ENCODE results near the gene RIT1.

The RIT1 gene

DNA sequence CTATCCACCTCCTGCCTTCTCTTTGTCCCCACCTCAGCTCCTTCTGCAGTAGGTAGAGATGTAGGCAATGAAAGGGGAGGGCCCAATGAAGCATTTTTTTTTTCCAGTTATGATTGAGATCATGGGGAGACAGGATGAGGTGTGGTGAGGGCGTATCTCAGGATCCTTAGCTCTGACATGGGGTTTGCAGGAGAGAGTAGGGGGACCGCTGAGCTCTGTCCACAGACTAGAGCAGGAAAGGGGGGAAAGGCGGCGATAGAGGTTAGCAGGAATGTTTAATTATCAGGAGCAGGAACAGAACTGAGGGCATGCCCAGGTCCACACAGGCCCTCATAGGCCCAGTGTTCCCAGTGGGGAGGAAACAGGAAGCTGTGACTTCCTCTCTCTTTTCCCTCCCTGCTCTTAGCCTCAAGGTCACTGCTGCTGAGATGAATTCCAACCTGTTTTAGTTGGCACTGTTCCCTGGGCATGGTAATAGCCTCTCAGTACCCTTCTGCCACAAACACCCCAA is 29.4 kb upstream of the RIT1 start:
- Histone ChIP-seq H3K4me3 (ENCODE audit: low read depth, low read length, poor library complexity, severe bottlenecking) (no peak overlapping the region), H3K27me3 (ENCODE audit: insufficient read depth, low read length) (no peaks in the 10 kb centered on the region), H2AFZ (ENCODE audit: low read length) (no peak overlapping the region), H3K9ac (ENCODE audit: low read length) (peak overlapping the region; percentile 5; the same call in 1 of the 2 replicates), H3K27ac (ENCODE audit: low read depth, low read length, poor library complexity, severe bottlenecking) (peak overlapping the region; percentile 73), H3K36me3 (ENCODE audit: insufficient read depth, low read length) (peaks cover 4% of the 10 kb centered on the region; the same call in 1 of the 2 replicates), H3K79me2 (ENCODE audit: insufficient read depth, low read length) (no peaks in the 10 kb centered on the region), H3K9me3 (ENCODE audit: low read length) (no peaks in the 10 kb centered on the region), H3K9me2 (ENCODE audit: low read depth, low read length) (no peaks in the 10 kb centered on the region), H3F3A (ENCODE audit: insufficient read depth, low read length) (peaks cover 5% of the 10 kb centered on the region; the same call in 1 of the 2 replicates), H4K20me1 (ENCODE audit: insufficient read depth, low read length) (no peaks in the 10 kb centered on the region), H3K4me1 (ENCODE audit: insufficient read depth, low read length, severe bottlenecking) (peaks cover 64% of the 10 kb centered on the region), H3K4me2 (ENCODE audit: low read length) (peak overlapping the region; percentile 28)
- no peak for TF ChIP-seq EZH2 (IDR thresholded peaks at IDR 0.05; ENCODE audit: borderline replicate concordance, low read length)
- TF ChIP-seq, protein P1, sequence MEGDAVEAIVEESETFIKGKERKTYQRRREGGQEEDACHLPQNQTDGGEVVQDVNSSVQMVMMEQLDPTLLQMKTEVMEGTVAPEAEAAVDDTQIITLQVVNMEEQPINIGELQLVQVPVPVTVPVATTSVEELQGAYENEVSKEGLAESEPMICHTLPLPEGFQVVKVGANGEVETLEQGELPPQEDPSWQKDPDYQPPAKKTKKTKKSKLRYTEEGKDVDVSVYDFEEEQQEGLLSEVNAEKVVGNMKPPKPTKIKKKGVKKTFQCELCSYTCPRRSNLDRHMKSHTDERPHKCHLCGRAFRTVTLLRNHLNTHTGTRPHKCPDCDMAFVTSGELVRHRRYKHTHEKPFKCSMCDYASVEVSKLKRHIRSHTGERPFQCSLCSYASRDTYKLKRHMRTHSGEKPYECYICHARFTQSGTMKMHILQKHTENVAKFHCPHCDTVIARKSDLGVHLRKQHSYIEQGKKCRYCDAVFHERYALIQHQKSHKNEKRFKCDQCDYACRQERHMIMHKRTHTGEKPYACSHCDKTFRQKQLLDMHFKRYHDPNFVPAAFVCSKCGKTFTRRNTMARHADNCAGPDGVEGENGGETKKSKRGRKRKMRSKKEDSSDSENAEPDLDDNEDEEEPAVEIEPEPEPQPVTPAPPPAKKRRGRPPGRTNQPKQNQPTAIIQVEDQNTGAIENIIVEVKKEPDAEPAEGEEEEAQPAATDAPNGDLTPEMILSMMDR (IDR thresholded peaks at IDR 0.05; ENCODE audit: low read length) = no peak

DNA sequence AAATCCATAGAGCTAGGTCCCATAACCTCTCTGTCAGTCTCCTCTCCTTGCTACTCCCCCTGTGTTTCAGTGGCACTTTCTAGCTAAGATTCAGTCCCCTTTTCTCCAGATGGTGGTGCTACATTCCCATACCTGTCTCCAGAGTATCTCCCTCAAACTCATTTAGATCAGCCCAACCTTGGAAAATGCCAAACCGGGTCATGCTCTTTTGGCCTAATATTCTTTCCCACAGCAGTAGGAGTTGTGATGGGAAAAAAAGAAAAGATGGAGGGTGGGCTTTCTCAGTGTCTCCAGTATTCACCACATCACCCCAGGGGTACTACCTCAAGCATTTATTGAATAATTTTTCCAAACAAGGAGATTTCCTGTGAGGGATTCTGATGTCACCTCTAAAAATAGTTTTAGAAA is 27.1 kb upstream of the RIT1 start:
- Histone ChIP-seq H3F3A (ENCODE audit: insufficient read depth, low read length) (peaks cover 5% of the 10 kb centered on the region; the same call in 1 of the 2 replicates), H3K9ac (ENCODE audit: low read length) (no peak overlapping the region), H3K27ac (ENCODE audit: low read depth, low read length, poor library complexity, severe bottlenecking) (no peak overlapping the region)

DNA sequence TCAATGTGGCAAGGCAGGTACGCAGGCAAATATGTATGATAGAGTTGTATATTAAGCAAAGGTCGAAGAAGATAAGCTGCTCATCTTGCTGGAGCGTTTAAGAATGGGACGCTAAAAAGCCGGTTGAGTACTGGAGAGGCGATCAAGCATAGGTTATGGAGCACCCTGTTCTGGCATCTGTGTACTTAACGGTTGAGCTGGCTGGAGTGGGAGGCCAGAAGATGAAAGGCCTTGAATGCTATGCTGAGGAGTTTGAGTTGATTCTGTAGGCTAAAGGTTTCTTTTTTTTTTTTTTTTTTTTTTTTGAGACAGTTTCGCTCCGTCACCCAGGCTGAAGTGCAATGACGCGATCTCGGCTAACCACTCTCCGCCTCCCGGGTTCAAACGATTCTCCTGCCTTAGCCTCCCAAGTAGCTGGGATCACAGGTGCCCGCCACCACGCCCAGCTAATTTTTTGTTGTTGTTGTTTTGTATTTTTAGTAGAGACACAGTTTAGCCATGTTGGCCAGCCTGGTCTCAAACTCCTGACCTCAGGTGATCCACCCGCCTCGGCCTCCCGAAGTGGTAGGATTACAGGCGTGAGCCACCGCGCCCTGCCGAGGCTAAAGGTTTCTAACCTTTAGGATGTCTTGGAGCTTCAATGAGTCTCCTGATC is 23.9 kb upstream of the RIT1 start:
- peak overlapping the region; percentile 78 for H3K4me2 ChIP-seq (ENCODE audit: low read length)
- no peak for TF ChIP-seq EZH2 (IDR thresholded peaks at IDR 0.05; ENCODE audit: borderline replicate concordance, low read length)
- TF ChIP-seq, protein P1 (IDR thresholded peaks at IDR 0.05; ENCODE audit: low read length) = no peak
- no peaks in the 10 kb centered on the region for H3K9me2 ChIP-seq (ENCODE audit: low read depth, low read length)
- no peaks in the 10 kb centered on the region for H3K27me3 ChIP-seq (ENCODE audit: insufficient read depth, low read length)
- peaks cover 50% of the 10 kb centered on the region for H3K4me1 ChIP-seq (ENCODE audit: insufficient read depth, low read length, severe bottlenecking)
- H4K20me1 ChIP-seq (ENCODE audit: insufficient read depth, low read length) = no peaks in the 10 kb centered on the region
- peaks cover 5% of the 10 kb centered on the region; the same call in 1 of the 2 replicates for H3F3A ChIP-seq (ENCODE audit: insufficient read depth, low read length)
- H3K79me2 ChIP-seq (ENCODE audit: insufficient read depth, low read length) = peaks cover 34% of the 10 kb centered on the region
- peak overlapping the region; percentile 79 for H3K27ac ChIP-seq (ENCODE audit: low read depth, low read length, poor library complexity, severe bottlenecking)
- peak overlapping the region; percentile 75 for H3K9ac ChIP-seq (ENCODE audit: low read length)
- peak overlapping the region; percentile 56; the same call in 1 of the 2 replicates for H2AFZ ChIP-seq (ENCODE audit: low read length)
- peaks cover 41% of the 10 kb centered on the region for H3K36me3 ChIP-seq (ENCODE audit: insufficient read depth, low read length)
- no peaks in the 10 kb centered on the region for H3K9me3 ChIP-seq (ENCODE audit: low read length)
- peak overlapping the region; percentile 90 for H3K4me3 ChIP-seq (ENCODE audit: low read depth, low read length, poor library complexity, severe bottlenecking)

More for the DNA sequence above, 27.1 kb upstream of the RIT1 start:
- Histone ChIP-seq H3K9me3 (ENCODE audit: low read length) (no peaks in the 10 kb centered on the region), H3K4me1 (ENCODE audit: insufficient read depth, low read length, severe bottlenecking) (peaks cover 51% of the 10 kb centered on the region), H3K36me3 (ENCODE audit: insufficient read depth, low read length) (peaks cover 9% of the 10 kb centered on the region; the same call in 1 of the 2 replicates), H3K4me3 (ENCODE audit: low read depth, low read length, poor library complexity, severe bottlenecking) (no peak overlapping the region), H4K20me1 (ENCODE audit: insufficient read depth, low read length) (no peaks in the 10 kb centered on the region), H3K4me2 (ENCODE audit: low read length) (no peak overlapping the region), H3K79me2 (ENCODE audit: insufficient read depth, low read length) (peaks cover 9% of the 10 kb centered on the region), H3K9me2 (ENCODE audit: low read depth, low read length) (no peaks in the 10 kb centered on the region), H2AFZ (ENCODE audit: low read length) (no peak overlapping the region), H3K27me3 (ENCODE audit: insufficient read depth, low read length) (no peaks in the 10 kb centered on the region)
- TF ChIP-seq, protein P1 (IDR thresholded peaks at IDR 0.05; ENCODE audit: low read length) = peak; percentile 88
- TF ChIP-seq EZH2 (IDR thresholded peaks at IDR 0.05; ENCODE audit: borderline replicate concordance, low read length) = no peak

Data from OCI-LY1 (cell line).